8988T (cell line): ENCODE data around the gene EYS.

Source experiments
- DNase-seq: peaks from one replicate; pipeline ENCODE4 v3.0.0; 2011

EYS gene

GRCh38 chr6:64930681-64931080, 776.3 kb downstream of the EYS start:
- DNase-seq, result no peak

GRCh38 chr6:64926051-64926450, 781.0 kb downstream of the EYS start:
- no peak for DNase-seq

GRCh38 chr6:64920257-64920656, 786.8 kb downstream of the EYS start:
- DNase-seq, result no peak

- no peak for DNase-seq
Measured at GRCh38 chr6:64914124-64914523, 792.9 kb downstream of the EYS start.

- DNase-seq, result no peak
Measured at GRCh38 chr6:64912966-64913365, 794.1 kb downstream of the EYS start.

- no peak for DNase-seq
Measured at GRCh38 chr6:64908104-64908503, 798.9 kb downstream of the EYS start.

GRCh38 chr6:64904616-64905015, 802.4 kb downstream of the EYS start:
- no peak for DNase-seq

- no peak for DNase-seq
Measured at GRCh38 chr6:64902596-64902995, 804.4 kb downstream of the EYS start.

- no peak for DNase-seq
Measured at GRCh38 chr6:64896939-64897338, 810.1 kb downstream of the EYS start.

GRCh38 chr6:64895945-64896344, 811.1 kb downstream of the EYS start:
- DNase-seq, result no peak

- DNase-seq, result no peak
Measured at GRCh38 chr6:64890609-64891008, 816.4 kb downstream of the EYS start.

GRCh38 chr6:64889144-64889543, 817.9 kb downstream of the EYS start:
- DNase-seq, result no peak

- no peak for DNase-seq
Measured at GRCh38 chr6:64874776-64875175, 832.2 kb downstream of the EYS start.

- DNase-seq, result no peak
Measured at GRCh38 chr6:64872633-64873032, 834.4 kb downstream of the EYS start.

GRCh38 chr6:64861039-64861651, 845.9 kb downstream of the EYS start:
- DNase-seq, result no peak

GRCh38 chr6:64860203-64860602, 846.8 kb downstream of the EYS start:
- DNase-seq, result no peak

- DNase-seq, result no peak
Measured at GRCh38 chr6:64850121-64850520, 856.9 kb downstream of the EYS start.

GRCh38 chr6:64848467-64848866, 858.6 kb downstream of the EYS start:
- no peak for DNase-seq

GRCh38 chr6:64847396-64847795, 859.6 kb downstream of the EYS start:
- no peak for DNase-seq

- DNase-seq, result no peak
Measured at GRCh38 chr6:64838726-64839125, 868.3 kb downstream of the EYS start.

GRCh38 chr6:64831680-64832079, 875.3 kb downstream of the EYS start:
- DNase-seq, result no peak

GRCh38 chr6:64817525-64817924, 889.5 kb downstream of the EYS start:
- no peak for DNase-seq

- DNase-seq, result no peak
Measured at GRCh38 chr6:64815718-64816117, 891.3 kb downstream of the EYS start.

- DNase-seq, result no peak
Measured at GRCh38 chr6:64812138-64812537, 894.9 kb downstream of the EYS start.

- no peak for DNase-seq
Measured at GRCh38 chr6:64811119-64811518, 895.9 kb downstream of the EYS start.

- DNase-seq, result no peak
Measured at GRCh38 chr6:64807785-64808184, 899.2 kb downstream of the EYS start.
